Activated T-helper 1 cell treated with anti-CD3 and anti-CD28 coated beads, Interleukin-12 subunit alpha, Interleukin-12 subunit beta, Interleukin-2, Interleukin-4 antibody, amounts not matched to agents 30 ng/mL and 10 ng/mL and 1 ng/mL, durations not matched to agents 14 hours and 24 hours and 36 hours (primary cell): ENCODE measurements around the gene SOWAHA. TPM values are rescaled to one million over a fixed set of nuclear protein-coding genes. Genes with fewer than 3 reads are reported as not detected.
A peak's percentile ranks its signal among the peaks of the same experiment; 100 is the strongest.

Experiments
- DNase-seq: peaks from one replicate; pipeline ENCODE4 v3.0.0; 2021; ENCODE audit warnings: low spot score
- H3K27ac Mint-ChIP-seq: one replicate; pipeline ENCODE4 v1.8.0; 2021; ENCODE audit warnings: mild to moderate bottlenecking, mixed read lengths
- H3K27me3 Mint-ChIP-seq: one replicate; pipeline ENCODE4 v1.8.0; 2022; ENCODE audit warnings: mild to moderate bottlenecking, moderate library complexity, mixed read lengths; ENCODE audit not compliant: insufficient read depth
- H3K36me3 Mint-ChIP-seq: one replicate; pipeline ENCODE4 v1.8.0; 2021; ENCODE audit warnings: low read depth, mixed read lengths
- H3K4me1 Mint-ChIP-seq: one replicate; pipeline ENCODE4 v1.8.0; 2021; ENCODE audit warnings: low read depth, mixed read lengths
- H3K4me3 Mint-ChIP-seq: one replicate; pipeline ENCODE4 v1.8.0; 2021; ENCODE audit warnings: mild to moderate bottlenecking, moderate library complexity, mixed read lengths
- H3K9me3 Mint-ChIP-seq: one replicate; pipeline ENCODE4 v1.8.0; 2021; ENCODE audit warnings: mixed read lengths
- intact Hi-C: fragments of 100-400 bp; cut with micrococcal nuclease; formaldehyde crosslinking; loops from one replicate; pipeline ENCODE4 v1.15.1; 2024
- total RNA-seq: library from RNA; stranded (reverse); gene quantifications from 2 replicates; pipeline ENCODE4 v1.2.3, GENCODE V29; 2022

Gene SOWAHA
- total RNA-seq, 1 donor from 2014 or later, result 0.54 TPM

- peaks cover 43% of the 10 kb centered on the region for H3K4me1 Mint-ChIP-seq
- peaks cover 4% of the 10 kb centered on the region for H3K36me3 Mint-ChIP-seq
- H3K27ac Mint-ChIP-seq, result no peak overlapping the region
- no peak overlapping the region for H3K4me3 Mint-ChIP-seq
- DNase-seq, result no peak
- peaks cover 62% of the 10 kb centered on the region for H3K27me3 Mint-ChIP-seq
- intact Hi-C loops, result no loop called here
- H3K9me3 Mint-ChIP-seq, result no peaks in the 10 kb centered on the region
Measured at GRCh38 chr5:132827943-132828673, 15.0 kb downstream of the SOWAHA start.

- Mint-ChIP-seq H3K27me3 (peaks cover 62% of the 10 kb centered on the region), H3K4me1 (peaks cover 38% of the 10 kb centered on the region), H3K9me3 (no peaks in the 10 kb centered on the region), H3K4me3 (peak overlapping the region; percentile 85), H3K36me3 (peaks cover 4% of the 10 kb centered on the region), H3K27ac (peak overlapping the region; percentile 73)
- intact Hi-C loops, result no loop called here
- no peak for DNase-seq
Measured at GRCh38 chr5:132828846-132829494, 15.9 kb downstream of the SOWAHA start.

GRCh38 chr5:132829742-132830435 is 16.8 kb downstream of the SOWAHA start:
- H3K4me3 Mint-ChIP-seq, result peak overlapping the region; percentile 85
- H3K27ac Mint-ChIP-seq, result peak overlapping the region; percentile 79
- H3K4me1 Mint-ChIP-seq, result peaks cover 31% of the 10 kb centered on the region
- H3K27me3 Mint-ChIP-seq, result peaks cover 56% of the 10 kb centered on the region
- intact Hi-C loops, result loop anchor here (1.0 kb wide), 2 partner anchors 36 to 53 kb away; partner anchors contain the start of genes GDF9 and UQCRQ
- H3K36me3 Mint-ChIP-seq, result peaks cover 4% of the 10 kb centered on the region
- no peaks in the 10 kb centered on the region for H3K9me3 Mint-ChIP-seq
- peak; percentile 66 for DNase-seq

GRCh38 chr5:132830436-132831094 is 17.5 kb downstream of the SOWAHA start, which contains the start of gene SHROOM1:
TSS of gene SHROOM1 (minus strand) at chr5:132830647. CDS start at chr5:132826140, 4,507 bp downstream.
- Mint-ChIP-seq H3K27me3 (peaks cover 55% of the 10 kb centered on the region), H3K4me1 (peaks cover 27% of the 10 kb centered on the region), H3K9me3 (no peaks in the 10 kb centered on the region), H3K36me3 (peaks cover 4% of the 10 kb centered on the region), H3K4me3 (peak within 1 kb of the TSS; percentile 85), H3K27ac (peak within 1 kb of the TSS; percentile 79)
- intact Hi-C loops, result loop anchor here (1.0 kb wide), 2 partner anchors 36 to 53 kb away; partner anchors contain the start of genes GDF9 and UQCRQ
- peak; percentile 20 for DNase-seq

- H3K4me1 Mint-ChIP-seq, result peaks cover 24% of the 10 kb centered on the region
- H3K36me3 Mint-ChIP-seq, result peaks cover 4% of the 10 kb centered on the region
- H3K4me3 Mint-ChIP-seq, result peak overlapping the region; percentile 79
- H3K27ac Mint-ChIP-seq, result peak overlapping the region; percentile 71
- peaks cover 50% of the 10 kb centered on the region for H3K27me3 Mint-ChIP-seq
- DNase-seq, result no peak
- H3K9me3 Mint-ChIP-seq, result no peaks in the 10 kb centered on the region
- intact Hi-C loops, result no loop called here
Measured at GRCh38 chr5:132831095-132831860, 18.2 kb downstream of the SOWAHA start.

GRCh38 chr5:132832612-132833011 is 19.5 kb downstream of the SOWAHA start:
- Mint-ChIP-seq H3K4me3 (peak overlapping the region; percentile 50), H3K36me3 (peaks cover 2% of the 10 kb centered on the region), H3K4me1 (peaks cover 21% of the 10 kb centered on the region), H3K27ac (no peak overlapping the region), H3K9me3 (no peaks in the 10 kb centered on the region), H3K27me3 (peaks cover 38% of the 10 kb centered on the region)
- intact Hi-C loops, result no loop called here
- no peak for DNase-seq

- Mint-ChIP-seq H3K36me3 (peaks cover 2% of the 10 kb centered on the region), H3K4me1 (peaks cover 16% of the 10 kb centered on the region), H3K27me3 (peaks cover 25% of the 10 kb centered on the region), H3K27ac (no peak overlapping the region), H3K9me3 (no peaks in the 10 kb centered on the region), H3K4me3 (no peak overlapping the region)
- intact Hi-C loops, result no loop called here
- DNase-seq, result no peak
Measured at GRCh38 chr5:132834057-132834456, 21.0 kb downstream of the SOWAHA start.

- H3K27ac Mint-ChIP-seq, result no peak overlapping the region
- intact Hi-C loops, result no loop called here
- no peak overlapping the region for H3K4me3 Mint-ChIP-seq
- no peaks in the 10 kb centered on the region for H3K9me3 Mint-ChIP-seq
- DNase-seq, result no peak
- H3K27me3 Mint-ChIP-seq, result peaks cover 9% of the 10 kb centered on the region
- H3K36me3 Mint-ChIP-seq, result no peaks in the 10 kb centered on the region
- H3K4me1 Mint-ChIP-seq, result no peaks in the 10 kb centered on the region
Measured at GRCh38 chr5:132836852-132837251, 23.8 kb downstream of the SOWAHA start.

- Mint-ChIP-seq H3K4me1 (no peaks in the 10 kb centered on the region), H3K27me3 (peaks cover 6% of the 10 kb centered on the region), H3K27ac (no peak overlapping the region), H3K4me3 (no peak overlapping the region), H3K9me3 (no peaks in the 10 kb centered on the region), H3K36me3 (no peaks in the 10 kb centered on the region)
- intact Hi-C loops, result no loop called here
- no peak for DNase-seq
Measured at GRCh38 chr5:132837868-132838267, 24.8 kb downstream of the SOWAHA start.

- intact Hi-C loops, result no loop called here
- H3K27ac Mint-ChIP-seq, result no peak overlapping the region
- H3K36me3 Mint-ChIP-seq, result no peaks in the 10 kb centered on the region
- no peaks in the 10 kb centered on the region for H3K9me3 Mint-ChIP-seq
- no peak overlapping the region for H3K4me3 Mint-ChIP-seq
- no peaks in the 10 kb centered on the region for H3K27me3 Mint-ChIP-seq
- no peaks in the 10 kb centered on the region for H3K4me1 Mint-ChIP-seq
- no peak for DNase-seq
Measured at GRCh38 chr5:132838516-132839282, 25.6 kb downstream of the SOWAHA start.

- Mint-ChIP-seq H3K27me3 (no peaks in the 10 kb centered on the region), H3K27ac (no peak overlapping the region), H3K9me3 (no peaks in the 10 kb centered on the region), H3K4me3 (no peak overlapping the region), H3K36me3 (no peaks in the 10 kb centered on the region), H3K4me1 (no peaks in the 10 kb centered on the region)
- DNase-seq, result no peak
- intact Hi-C loops, result no loop called here
Measured at GRCh38 chr5:132839426-132840301, 26.6 kb downstream of the SOWAHA start.
